ENCODE data around the gene ST3GAL5.

Gene ST3GAL5

GRCh38 chr2:85846411-85846810 is 42.4 kb downstream of the ST3GAL5 start:
- TF ChIP-seq, protein P1, sequence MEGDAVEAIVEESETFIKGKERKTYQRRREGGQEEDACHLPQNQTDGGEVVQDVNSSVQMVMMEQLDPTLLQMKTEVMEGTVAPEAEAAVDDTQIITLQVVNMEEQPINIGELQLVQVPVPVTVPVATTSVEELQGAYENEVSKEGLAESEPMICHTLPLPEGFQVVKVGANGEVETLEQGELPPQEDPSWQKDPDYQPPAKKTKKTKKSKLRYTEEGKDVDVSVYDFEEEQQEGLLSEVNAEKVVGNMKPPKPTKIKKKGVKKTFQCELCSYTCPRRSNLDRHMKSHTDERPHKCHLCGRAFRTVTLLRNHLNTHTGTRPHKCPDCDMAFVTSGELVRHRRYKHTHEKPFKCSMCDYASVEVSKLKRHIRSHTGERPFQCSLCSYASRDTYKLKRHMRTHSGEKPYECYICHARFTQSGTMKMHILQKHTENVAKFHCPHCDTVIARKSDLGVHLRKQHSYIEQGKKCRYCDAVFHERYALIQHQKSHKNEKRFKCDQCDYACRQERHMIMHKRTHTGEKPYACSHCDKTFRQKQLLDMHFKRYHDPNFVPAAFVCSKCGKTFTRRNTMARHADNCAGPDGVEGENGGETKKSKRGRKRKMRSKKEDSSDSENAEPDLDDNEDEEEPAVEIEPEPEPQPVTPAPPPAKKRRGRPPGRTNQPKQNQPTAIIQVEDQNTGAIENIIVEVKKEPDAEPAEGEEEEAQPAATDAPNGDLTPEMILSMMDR (conservative IDR thresholded peaks at IDR 0.05): no peak
- H3K27ac ChIP-seq: no peak overlapping the region

DNA sequence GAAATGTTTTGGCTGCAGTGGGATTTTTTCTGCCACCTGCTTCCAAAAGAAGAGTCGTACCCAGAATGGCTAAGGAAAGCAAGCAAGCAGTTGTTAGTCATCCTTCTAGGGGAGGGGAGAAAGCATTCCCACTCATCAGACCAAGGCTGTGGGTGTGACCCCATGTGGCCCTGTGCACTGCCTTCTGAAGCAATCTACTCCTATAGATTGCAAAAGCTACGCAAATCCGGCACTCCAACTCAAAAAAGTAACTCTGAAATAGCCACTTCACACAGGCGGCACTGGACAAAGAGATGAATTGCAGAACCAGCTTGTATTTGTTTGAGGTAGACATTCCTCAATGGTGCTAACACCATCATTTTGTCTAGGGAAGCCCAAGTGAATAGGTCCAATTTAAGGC is 44.3 kb downstream of the ST3GAL5 start:
- TF ChIP-seq, protein P1 (conservative IDR thresholded peaks at IDR 0.05): no peak
- H3K27ac ChIP-seq: no peak overlapping the region

DNA sequence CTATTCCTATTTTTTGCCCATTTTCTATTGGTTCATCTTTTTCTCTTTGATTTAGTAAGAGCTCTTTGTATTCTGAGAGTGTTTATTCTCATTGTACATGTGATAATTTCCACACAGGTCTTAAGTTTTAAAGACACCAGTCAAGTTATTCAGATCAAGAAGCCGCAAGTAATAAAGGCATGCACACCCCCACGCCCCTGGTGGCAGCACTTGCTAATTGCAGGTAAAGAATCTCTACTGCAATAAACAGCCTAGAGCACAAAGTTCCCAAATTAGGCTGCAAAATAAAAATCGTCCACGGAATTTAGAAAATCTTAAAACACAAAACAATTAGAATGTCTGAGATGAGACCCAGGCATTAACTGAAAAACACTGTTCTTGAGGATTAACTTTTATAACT is 45.2 kb downstream of the ST3GAL5 start:
- TF ChIP-seq, protein P1 (conservative IDR thresholded peaks at IDR 0.05): peak; percentile 48; the same call in 1 of the 2 replicates
- H3K27ac ChIP-seq: no peak overlapping the region

DNA sequence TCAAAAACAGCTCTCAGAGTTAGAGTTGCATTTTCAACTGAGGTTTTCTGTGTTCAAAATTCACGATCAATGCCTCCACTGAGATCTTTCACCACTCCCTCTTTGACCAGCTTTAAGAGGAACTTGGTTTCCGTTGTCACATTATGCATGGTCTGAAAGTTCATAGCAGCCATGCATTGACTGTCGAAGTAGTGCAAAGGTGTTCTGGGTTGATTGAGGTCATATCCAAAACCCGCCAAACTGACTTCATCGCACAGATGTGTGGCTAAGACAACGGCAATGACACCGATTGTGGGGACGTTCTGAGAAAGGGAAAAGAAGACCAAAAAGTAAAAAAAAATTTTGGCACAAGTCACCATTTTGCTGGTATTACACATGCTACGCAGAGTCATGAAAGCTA is 48.7 kb downstream of the ST3GAL5 start:
- TF ChIP-seq, protein P1 (conservative IDR thresholded peaks at IDR 0.05): no peak
- no peak overlapping the region for H3K27ac ChIP-seq

GRCh38 chr2:85839461-85839860 is 49.3 kb downstream of the ST3GAL5 start:
- TF ChIP-seq, protein P1 (conservative IDR thresholded peaks at IDR 0.05): no peak
- no peak overlapping the region for H3K27ac ChIP-seq

DNA sequence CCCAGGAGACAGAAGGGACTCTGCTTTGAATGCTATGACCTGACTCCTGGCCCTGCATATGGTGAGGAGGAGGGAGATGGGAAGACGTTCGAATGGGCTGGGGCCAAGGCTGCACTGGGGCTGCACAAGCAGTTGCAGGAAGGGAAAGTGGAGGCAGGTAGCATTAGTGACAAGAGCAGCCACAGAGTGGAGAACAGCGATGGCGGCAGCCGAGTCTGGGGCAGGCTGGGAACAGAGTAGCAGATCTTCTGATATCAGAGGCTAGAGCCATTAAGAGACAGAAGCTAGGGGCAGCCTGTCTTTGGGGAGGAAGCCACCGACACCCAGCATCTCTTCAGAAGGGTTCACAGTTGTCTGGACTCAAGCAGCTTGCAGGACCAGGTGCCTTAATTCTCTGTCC is 50.1 kb downstream of the ST3GAL5 start:
- H3K27ac ChIP-seq: no peak overlapping the region
- TF ChIP-seq, protein P1 (conservative IDR thresholded peaks at IDR 0.05): no peak

DNA sequence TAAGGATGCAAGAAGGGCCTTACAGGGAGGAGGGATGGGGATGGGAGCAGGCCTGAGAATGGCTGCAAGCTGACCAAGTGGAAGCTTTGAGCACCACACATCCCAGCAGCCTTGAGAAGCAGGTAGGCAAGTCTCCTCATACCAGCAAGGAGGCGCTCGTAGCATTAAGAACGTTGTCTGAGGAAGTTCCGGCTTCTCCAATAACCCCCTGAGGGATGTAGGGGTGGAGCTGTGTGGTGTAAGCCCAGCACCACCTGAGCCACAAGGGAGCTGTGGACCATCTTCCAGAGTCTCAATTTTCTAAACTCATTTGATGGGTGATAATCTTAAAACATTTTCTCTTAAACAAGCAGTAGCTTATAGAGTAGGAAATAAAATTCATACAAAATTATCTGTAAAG is 50.6 kb downstream of the ST3GAL5 start:
- H3K27ac ChIP-seq: no peak overlapping the region
- TF ChIP-seq, protein P1 (conservative IDR thresholded peaks at IDR 0.05): no peak

- TF ChIP-seq, protein P1 (conservative IDR thresholded peaks at IDR 0.05): no peak
- H3K27ac ChIP-seq: no peak overlapping the region
Observed at GRCh38 chr2:85834466-85834865, 54.3 kb downstream of the ST3GAL5 start.

All from VCaP (cell line).